OCI-LY7 (cell line): Measurements from ENCODE around the gene CKLF.

Experiments
- EZH2phosphoT487 ChIP-seq: fragments of 200-600 bp; sonication (generic); IDR thresholded peaks from 2 replicates; pipeline ENCODE4 v1.6.1; 2018; ENCODE audit warnings: low read depth, borderline replicate concordance, mild to moderate bottlenecking, mixed run types, antibody characterized with exemption, low read length, moderate library complexity, mixed read lengths
- TF ChIP-seq, protein P1 (sequence below): fragments of 200-600 bp; sonication (generic); conservative IDR thresholded peaks from 2 replicates; pipeline ENCODE4 v1.5.1; 2014; ENCODE audit warnings: mild to moderate bottlenecking, antibody characterized with exemption, low read length, moderate library complexity, mixed read lengths

- TF ChIP-seq, protein P1, sequence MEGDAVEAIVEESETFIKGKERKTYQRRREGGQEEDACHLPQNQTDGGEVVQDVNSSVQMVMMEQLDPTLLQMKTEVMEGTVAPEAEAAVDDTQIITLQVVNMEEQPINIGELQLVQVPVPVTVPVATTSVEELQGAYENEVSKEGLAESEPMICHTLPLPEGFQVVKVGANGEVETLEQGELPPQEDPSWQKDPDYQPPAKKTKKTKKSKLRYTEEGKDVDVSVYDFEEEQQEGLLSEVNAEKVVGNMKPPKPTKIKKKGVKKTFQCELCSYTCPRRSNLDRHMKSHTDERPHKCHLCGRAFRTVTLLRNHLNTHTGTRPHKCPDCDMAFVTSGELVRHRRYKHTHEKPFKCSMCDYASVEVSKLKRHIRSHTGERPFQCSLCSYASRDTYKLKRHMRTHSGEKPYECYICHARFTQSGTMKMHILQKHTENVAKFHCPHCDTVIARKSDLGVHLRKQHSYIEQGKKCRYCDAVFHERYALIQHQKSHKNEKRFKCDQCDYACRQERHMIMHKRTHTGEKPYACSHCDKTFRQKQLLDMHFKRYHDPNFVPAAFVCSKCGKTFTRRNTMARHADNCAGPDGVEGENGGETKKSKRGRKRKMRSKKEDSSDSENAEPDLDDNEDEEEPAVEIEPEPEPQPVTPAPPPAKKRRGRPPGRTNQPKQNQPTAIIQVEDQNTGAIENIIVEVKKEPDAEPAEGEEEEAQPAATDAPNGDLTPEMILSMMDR: no peak
- TF ChIP-seq EZH2phosphoT487: no peak
Measured at GRCh38 chr16:66576296-66576695, 23.9 kb downstream of the CKLF start.
